SK-N-MC (cell line): ENCODE data around the gene EXOC3L4.

ENCODE experiments used
- EZH2 ChIP-seq: fragments of 200-600 bp; sonication (generic); IDR thresholded peaks from one replicate; pipeline ENCODE4 v1.6.1; 2017; ENCODE audit warnings: antibody characterized with exemption
- POLR2AphosphoS5 ChIP-seq: IDR thresholded peaks from 2 replicates; pipeline ENCODE4 v1.6.1; 2012; ENCODE audit warnings: mild to moderate bottlenecking, low read depth, low read length, borderline replicate concordance

- TF ChIP-seq EZH2 (no peak), POLR2AphosphoS5 (no peak)
These were observed 22.8 kb upstream of the EXOC3L4 start for GRCh38 chr14:103071544-103072251.
